ENCODE results near the gene PMEL.
"Not testable (repeated sequence)": the region's sequence is repeated elsewhere in the genome, so short reads cannot be mapped to it uniquely, and the experiment has no call there.

Gene PMEL

DNA sequence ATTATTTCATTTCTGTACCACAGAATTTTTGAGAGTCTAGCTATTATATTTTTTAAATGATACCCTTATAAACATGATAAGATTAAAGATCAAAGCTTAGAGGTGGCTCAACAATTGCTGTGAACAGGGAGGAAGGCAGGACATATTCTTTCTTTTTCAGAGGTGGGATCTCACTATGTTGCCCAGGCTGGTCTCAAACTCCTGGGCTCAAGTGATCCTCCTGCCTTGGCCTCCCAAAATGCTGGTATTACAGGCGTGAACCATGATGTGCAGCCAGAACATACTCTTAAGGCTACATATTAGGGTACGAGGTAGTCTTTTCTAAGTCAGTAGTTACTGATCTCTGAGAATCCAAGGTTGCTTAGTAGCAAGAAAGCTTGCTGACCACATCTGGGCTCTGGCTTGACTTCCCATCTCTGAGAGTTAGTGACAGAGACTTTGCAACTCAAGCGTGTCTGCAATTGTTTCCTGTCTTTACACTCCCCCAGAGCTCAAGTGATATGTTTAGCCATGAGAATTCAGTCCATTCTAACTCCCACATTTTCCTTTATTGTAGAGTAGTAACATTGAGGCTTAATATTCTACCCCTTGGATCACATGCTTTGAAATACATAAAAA, 16.6 kb upstream of the PMEL start:
- no peak for DNase-seq

- not testable (repeated sequence) for DNase-seq
Measured at GRCh38 chr12:55981882-55982281, 16.0 kb upstream of the PMEL start.

GRCh38 chr12:55979069-55979468, 13.2 kb upstream of the PMEL start:
- DNase-seq: no peak

GRCh38 chr12:55978393-55978792, 12.6 kb upstream of the PMEL start:
- DNase-seq: no peak

- DNase-seq: no peak
Measured at GRCh38 chr12:55974308-55974730, 8.5 kb upstream of the PMEL start.

- peak; percentile 98 for DNase-seq
Measured at GRCh38 chr12:55973599-55974307, 7.9 kb upstream of the PMEL start, which contains the start of gene RAB5B. RAB5B (plus strand) TSS chr12:55974078; CDS start chr12:55986961, 12,883 bp downstream.

DNA sequence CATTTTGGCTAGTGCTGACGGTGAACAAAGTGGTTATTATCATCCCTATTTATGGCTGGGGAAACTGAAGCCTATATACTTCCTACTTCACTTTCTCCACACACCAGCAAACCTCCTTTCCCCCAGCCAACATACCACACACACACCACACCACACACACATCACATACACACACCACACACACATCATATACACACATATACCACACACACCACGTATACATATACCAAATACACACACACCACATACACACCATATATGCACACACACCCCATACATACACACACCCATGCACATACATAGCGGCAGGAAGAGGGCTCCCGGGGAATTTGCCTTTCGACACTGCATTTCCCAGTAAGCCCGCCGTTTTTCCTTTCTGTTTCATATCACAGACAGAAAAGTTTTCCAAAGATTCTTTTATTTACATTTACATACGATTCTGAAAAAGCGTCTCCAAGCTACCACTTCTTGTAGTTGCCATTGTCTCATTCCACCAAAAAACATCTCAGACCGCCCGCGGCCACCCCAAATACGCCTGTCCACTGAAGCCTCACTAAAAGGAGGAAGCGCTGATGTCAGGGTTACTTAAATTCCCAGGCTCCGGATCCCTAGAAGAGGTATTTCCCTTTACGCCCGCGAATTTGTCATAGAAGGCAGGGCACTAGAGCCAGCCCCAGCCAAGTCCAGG, 7.2 kb upstream of the PMEL start:
- DNase-seq: no peak

DNA sequence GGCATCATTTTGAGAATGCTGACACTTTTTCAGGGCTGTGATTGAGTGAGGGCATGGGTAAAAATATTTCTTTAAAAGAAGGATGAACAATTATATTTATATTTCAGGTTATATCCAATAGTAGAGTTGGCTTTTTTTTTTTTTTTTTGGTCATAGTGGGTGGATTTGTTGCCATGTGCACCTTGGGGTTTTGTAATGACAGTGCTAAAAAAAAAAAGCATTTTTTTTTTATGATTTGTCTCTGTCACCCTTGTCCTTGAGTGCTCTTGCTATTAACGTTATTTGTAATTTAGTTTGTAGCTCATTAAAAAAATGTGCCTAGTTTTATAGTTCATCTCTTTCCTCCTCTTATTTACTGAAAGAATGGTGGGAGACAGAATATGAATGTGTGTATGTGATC, 6.6 kb upstream of the PMEL start:
- DNase-seq: no peak

- no peak for DNase-seq
Measured at GRCh38 chr12:55972042-55972441, 6.2 kb upstream of the PMEL start.

GRCh38 chr12:55970775-55971174, 4.9 kb upstream of the PMEL start:
- DNase-seq: no peak

- no peak for DNase-seq
Measured at GRCh38 chr12:55969356-55969755, 3.5 kb upstream of the PMEL start.

DNA sequence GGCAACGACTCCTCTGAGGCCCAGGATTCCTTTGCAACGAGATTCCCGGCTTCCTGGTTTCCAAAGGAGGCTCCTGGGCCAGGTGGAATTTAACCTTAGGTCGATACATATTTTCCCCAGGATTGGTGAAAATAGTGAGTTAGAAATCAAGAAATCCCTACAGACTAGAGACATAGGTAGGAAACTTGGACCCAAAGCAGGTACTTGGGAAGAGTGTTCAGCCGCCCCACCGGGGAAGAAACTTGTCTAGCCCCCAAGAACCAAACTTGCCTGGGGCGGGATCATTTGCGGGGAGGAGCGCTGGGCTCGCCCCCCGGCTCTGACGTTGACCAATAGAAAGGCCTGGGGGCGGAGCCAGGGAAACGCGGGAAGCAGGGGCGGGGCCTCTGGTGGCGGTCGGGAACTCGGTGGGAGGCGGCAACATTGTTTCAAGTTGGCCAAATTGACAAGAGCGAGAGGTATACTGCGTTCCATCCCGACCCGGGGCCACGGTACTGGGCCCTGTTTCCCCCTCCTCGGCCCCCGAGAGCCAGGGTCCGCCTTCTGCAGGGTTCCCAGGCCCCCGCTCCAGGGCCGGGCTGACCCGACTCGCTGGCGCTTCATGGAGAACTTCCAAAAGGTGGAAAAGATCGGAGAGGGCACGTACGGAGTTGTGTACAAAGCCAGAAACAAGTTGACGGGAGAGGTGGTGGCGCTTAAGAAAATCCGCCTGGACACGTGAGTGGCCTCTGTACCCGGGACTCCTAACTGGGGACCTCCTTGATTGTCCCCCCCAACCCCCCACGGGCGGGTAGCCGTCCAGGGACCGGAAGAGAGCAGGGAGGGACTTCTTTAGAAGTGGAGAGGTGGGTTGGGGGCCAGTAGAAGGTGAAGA, 803 bp upstream of the PMEL start, which contains the start of gene CDK2:
Gene CDK2, plus strand, starts transcription at position 423 of the 874 bp plus-strand sequence. Its CDS starts 179 bp downstream, at position 602.
- DNase-seq: peak; percentile 83

DNA sequence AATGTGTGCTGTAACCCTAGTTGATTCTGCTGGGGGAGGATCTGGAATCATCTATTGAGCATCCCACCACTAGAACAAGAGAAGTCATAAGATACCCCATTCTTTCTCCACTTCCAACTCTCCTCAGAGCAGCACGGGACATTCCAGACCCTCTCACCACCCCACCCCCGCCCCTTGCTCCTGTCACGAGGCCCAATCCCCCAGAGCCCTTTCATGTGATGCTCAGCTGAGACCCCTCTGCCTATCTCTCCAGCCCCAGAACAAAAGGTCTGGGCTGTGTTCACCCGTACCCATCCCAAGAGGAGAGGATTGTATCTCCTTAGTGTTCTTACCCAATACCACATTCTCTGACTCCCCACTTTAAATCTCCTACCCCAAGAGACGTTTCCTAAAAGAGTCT, 602 bp downstream of the PMEL start:
- DNase-seq: no peak

- DNase-seq: no peak
Measured at GRCh38 chr12:55963760-55964159, 2.1 kb downstream of the PMEL start.

DNA sequence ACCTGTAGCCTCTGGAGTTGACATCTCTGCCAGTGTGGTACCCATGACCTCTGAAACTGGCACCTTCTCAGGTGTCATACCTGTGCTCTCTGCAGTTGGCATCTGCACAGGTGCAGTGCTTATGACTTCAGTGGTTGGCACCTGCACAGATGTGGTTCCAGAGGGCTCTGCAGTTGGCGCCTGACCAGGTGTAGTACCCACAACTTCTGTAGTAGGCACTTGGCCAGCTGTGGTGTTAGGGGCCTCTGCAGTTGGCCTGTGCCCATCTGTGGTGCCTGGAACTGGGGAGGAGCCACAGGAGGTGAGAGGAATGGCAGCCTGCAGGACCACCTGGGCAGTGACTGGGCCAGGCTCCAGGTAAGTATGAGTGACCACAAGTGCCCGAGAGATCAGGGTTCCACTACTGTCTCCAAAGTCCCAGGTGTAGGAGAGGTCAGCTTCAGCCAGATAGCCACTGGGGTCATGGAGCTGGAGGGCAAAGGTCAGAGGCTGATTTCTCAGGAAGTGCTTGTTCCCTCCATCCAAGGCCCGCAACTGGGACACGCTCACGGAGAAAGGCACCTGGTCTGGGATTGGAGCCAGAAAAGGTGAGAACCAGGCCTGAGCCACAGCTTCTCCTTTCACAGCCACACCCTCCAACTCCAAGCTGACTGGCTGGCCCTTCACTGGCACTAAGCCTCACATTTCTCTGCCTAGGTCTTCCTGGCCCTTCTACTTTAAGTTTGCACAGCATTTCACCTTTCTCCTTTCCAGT, 8.6 kb downstream of the PMEL start:
- no peak for DNase-seq

DNA sequence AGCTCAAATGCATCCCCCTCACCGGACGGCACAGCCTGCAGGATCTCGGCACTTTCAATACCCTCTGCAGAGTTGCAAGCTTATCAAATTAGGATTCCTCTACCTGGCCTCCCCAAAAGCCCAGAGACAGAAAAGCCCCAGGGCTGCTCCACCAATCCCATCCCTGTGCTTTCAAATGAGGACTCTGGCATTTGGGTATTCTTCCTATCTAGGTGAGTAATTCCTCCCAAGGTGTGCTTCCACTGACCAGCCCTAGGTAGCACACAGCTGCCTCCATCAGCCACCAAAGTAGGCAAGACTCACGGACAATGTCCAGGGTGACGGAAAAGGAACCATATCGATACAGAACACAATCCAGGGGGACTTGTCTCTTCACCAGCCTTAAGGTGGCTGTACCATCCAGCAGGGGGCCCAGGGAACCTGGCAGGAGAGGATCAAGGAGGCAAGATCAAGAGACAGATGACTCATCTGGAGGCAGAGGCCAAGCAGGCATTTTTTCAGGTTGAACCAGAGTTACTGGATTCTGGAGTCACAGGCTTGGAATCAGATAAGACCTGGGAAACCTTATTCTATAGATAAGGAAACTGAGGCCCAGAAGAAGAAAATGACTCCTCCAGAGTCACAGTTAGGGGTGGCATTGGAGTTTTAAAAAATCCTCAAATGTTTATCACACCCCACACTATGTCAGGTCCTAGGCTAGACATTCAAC, 9.9 kb downstream of the PMEL start:
- peak; percentile 32 for DNase-seq

GRCh38 chr12:55955344-55955743, 10.5 kb downstream of the PMEL start:
- DNase-seq: no peak

DNA sequence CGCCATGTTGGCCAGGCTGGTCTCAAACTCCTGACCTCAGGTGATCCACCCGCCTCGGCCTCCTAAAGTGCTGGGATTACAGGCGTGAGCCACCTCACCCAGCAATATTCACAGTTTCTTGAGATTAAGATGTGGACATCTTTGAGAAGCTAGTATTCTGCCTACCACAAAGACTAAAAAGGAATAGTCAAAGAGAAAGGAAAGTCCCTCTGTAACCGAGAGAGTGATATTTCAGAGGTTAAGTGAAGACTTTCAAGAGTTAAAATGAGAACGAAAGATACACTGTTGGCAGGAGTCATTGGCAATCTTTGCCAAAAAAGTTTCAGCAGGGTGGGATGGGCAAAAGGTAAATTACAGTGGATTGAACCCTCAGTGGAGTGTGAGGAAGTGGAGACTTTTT, 19.3 kb downstream of the PMEL start:
- DNase-seq: no peak

DNA sequence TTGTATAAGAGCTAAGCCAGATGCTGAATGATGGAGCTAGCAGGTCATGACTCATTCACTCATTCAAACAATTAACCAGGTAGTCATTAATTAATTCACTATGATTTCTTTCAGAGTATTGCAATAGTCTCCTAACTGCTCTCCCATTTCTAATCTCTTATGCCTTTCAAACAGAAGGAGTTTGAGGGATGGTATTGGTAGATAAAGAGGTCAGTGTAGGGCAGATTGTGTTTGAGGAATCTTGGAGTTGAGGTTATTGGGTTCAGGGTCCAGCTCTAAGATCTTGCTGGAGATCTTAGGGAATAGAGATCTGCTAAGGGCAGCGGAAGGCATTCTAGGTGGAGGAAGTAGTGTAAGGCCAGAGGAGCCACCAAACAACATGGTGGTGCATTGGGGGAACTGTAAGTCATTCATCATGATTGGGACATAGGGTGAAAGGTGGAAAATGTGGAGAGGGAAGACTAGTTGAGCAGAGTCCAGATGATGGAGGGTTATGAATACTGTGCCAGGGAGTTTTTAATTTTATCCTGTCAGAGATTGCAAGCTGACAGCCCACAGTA, 23.2 kb downstream of the PMEL start:
- DNase-seq: no peak

DNA sequence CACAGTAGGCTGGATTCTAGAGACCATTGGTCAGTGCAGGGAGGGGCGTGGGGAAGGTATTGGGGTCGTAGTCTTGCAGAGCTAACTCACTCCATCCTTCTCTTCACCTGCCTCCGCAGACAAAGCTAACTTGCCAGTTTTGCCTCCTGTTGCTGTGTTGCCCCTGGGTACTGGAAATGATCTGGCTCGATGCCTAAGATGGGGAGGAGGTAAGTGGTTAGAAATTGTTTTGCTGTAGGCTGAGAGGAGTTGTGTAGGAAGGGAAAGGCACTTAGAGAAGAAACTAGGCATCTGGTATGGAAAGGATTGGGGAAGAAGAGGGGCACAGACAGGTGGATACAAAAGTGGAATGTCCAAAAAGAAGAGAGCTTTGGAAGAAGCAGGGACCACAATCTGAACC, 23.8 kb downstream of the PMEL start:
- DNase-seq: no peak

All from effector CD4-positive, alpha-beta T cell (primary cell).